Measurements from ENCODE around the gene CARD9.

DNA sequence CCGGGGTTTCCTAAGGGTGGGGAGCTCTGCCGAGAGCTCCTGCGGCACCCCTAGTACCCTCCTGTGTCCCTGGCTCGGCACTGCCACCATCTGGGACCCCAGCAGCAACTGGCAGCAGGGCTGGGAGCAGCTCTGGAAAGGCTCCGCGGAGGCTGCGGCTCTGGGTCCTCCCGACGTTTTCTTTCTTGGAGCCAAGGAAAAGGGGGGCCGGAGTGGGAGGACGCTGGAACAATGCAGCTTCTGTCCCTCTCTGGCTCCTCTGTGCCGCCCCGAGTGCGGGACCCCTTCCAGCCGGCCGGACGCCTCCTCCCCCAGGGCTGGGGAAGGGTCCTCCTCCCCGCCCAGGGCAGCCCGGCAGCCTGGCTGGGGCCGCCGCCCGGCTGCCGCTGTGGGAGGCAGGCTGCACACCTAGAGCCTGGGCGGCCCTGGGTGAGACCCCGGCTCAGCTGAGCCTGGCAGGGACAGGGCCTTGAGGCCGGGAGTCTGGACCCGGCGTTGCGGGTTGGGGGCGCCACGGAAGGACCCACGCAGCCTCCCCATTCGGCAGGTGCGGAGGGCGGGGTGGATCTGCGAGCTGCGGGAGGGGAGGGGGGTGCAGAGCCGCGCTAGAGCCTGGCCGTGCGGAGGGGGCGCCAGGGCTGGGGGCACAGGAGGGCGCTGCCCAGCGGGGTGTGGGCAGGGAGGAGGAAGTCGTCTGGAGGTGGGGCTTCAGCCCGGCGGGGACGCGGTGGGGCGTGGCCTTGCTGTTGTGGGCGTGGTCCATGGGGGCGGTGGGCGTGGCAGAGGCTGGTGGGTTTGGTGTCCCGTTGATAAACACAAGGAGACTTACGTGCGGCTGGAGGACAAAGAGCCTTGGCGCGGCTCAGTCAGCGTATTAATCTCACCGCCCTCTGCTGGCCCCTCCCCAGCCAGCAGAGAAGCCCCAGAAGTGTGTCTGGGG lies 31.0 kb downstream of the CARD9 start:
- TF ChIP-seq MXI1 (IDR thresholded peaks at IDR 0.05; ENCODE audit: borderline replicate concordance, low read depth, low read length) (peak; percentile 42; the same call in 1 of the 2 replicates), POLR2A (IDR thresholded peaks at IDR 0.05; ENCODE audit: low read depth, low read length) (no peak; the same call in 1 of the 2 replicates), FOS (IDR thresholded peaks at IDR 0.05; ENCODE audit: low read depth, low read length) (no peak)
- TF ChIP-seq, protein P1, sequence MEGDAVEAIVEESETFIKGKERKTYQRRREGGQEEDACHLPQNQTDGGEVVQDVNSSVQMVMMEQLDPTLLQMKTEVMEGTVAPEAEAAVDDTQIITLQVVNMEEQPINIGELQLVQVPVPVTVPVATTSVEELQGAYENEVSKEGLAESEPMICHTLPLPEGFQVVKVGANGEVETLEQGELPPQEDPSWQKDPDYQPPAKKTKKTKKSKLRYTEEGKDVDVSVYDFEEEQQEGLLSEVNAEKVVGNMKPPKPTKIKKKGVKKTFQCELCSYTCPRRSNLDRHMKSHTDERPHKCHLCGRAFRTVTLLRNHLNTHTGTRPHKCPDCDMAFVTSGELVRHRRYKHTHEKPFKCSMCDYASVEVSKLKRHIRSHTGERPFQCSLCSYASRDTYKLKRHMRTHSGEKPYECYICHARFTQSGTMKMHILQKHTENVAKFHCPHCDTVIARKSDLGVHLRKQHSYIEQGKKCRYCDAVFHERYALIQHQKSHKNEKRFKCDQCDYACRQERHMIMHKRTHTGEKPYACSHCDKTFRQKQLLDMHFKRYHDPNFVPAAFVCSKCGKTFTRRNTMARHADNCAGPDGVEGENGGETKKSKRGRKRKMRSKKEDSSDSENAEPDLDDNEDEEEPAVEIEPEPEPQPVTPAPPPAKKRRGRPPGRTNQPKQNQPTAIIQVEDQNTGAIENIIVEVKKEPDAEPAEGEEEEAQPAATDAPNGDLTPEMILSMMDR (conservative IDR thresholded peaks at IDR 0.05; ENCODE audit: low read depth, low read length): 0 out of 2 replicates have a peak, but pooled peaks have one; percentile 15

Measured in IMR-90 (cell line).